Adrenal gland (tissue), 12 donors: ENCODE measurements around the gene KCNJ18. TPM values are rescaled to one million over a fixed set of nuclear protein-coding genes. Genes with fewer than 3 reads are reported as not detected.
"Not testable (repeated sequence)": the region's sequence is repeated elsewhere in the genome, so short reads cannot be mapped to it uniquely, and the experiment has no call there.

ENCODE experiments used
- DNase-seq, 7 donors: peaks; one replicate each; pipeline ENCODE4 v3.0.0-alpha.2; 2019 to 2020
- H3K27ac ChIP-seq, 5 donors: fragments of 200-600 bp; sonication (generic) in 4 of 5; 1 replicate in 3 of 5; 2 replicates in 2 of 5; pipeline versions ENCODE4 v1.5.1 to v1.8.0; 2016 to 2020; ENCODE audit warnings: mild to moderate bottlenecking in 1 of 5
- H3K27me3 ChIP-seq: fragments of 200-600 bp; 2 replicates; pipeline ENCODE4 v1.8.0; 2021
- H3K36me3 ChIP-seq, 2 donors: fragments of 200-600 bp; replicated peaks in 1 of 2; 1 replicate in 1 of 2; 2 replicates in 1 of 2; pipeline versions ENCODE4 v1.5.1 to v1.8.0; 2018 to 2022
- H3K4me1 ChIP-seq, 2 donors: fragments of 200-600 bp; replicated peaks in 1 of 2; 1 replicate in 1 of 2; 2 replicates in 1 of 2; pipeline versions ENCODE4 v1.5.1 to v1.8.0; 2018 to 2021
- H3K4me3 ChIP-seq, 4 donors: fragments of 200-600 bp; sonication (generic) in 3 of 4; one replicate each; pipeline ENCODE4 v1.5.1; 2016 to 2018
- H3K9me3 ChIP-seq, 3 donors: fragments of 200-600 bp; sonication (generic) in 1 of 3; replicated peaks in 1 of 3; 1 replicate in 2 of 3; 2 replicates in 1 of 3; pipeline versions ENCODE4 v1.5.1 to v1.8.0; 2016 to 2021
- CTCF ChIP-seq, 6 experiments: fragments of 450-650 bp in 4 of 6; fragments of 200-600 bp in 2 of 6; sonication (generic) in 1 of 6; IDR thresholded peaks; 1 replicate in 5 of 6; 2 replicates in 1 of 6; pipeline versions ENCODE4 v1.5.1 to v1.8.0; 2016 to 2021; ENCODE audit warnings: antibody characterized with exemption in 6 of 6, mild to moderate bottlenecking in 2 of 6, moderate library complexity in 1 of 6
- POLR2A ChIP-seq, 2 donors: fragments of 450-650 bp; IDR thresholded peaks; one replicate each; pipeline ENCODE4 v1.6.1; 2017; ENCODE audit warnings: antibody characterized with exemption in 2 of 2, mild to moderate bottlenecking in 2 of 2, moderate library complexity in 1 of 2
- WGBS, 4 donors: extraction: QIAGEN DNeasy Blood & Tissue Kit in 2 of 4; methylation state at CpG; one replicate each; pipeline versions ENCODE4 v1.1.5 to v1.1.7; 2013 to 2017; 5-methylcytosine and 5-hydroxymethylcytosine counted together
- intact Hi-C, 2 donors: fragments of 100-400 bp; cut with DNase I; formaldehyde crosslinking; loops; one replicate each; pipeline versions ENCODE4 v1.14.1 to v1.15.0; 2022 to 2023
- polyA plus RNA-seq, 3 donors: library from polyadenylated mRNA; stranded (reverse); fragments of 200-250 nt in 2 of 3; fragments of 350-450 nt in 1 of 3; fragmentation: Illumina TruSeq in 1 of 3; extraction: RNeasy Lipid Tissue Mini Kit (QIAGEN cat#74804) in 1 of 3; gene quantifications; one replicate each; pipeline ENCODE4 v1.2.3, GENCODE V29; 2013 to 2014
- total RNA-seq, 9 donors: library from RNA; depleted of rRNA in 4 of 9; stranded (reverse); fragments of >200 nt in 4 of 9; fragments of 120-200 nt in 1 of 9; fragmentation: NEBNext Ultra II Directional in 1 of 9; extraction: Animal tissue kit (Norgen Biotek cat#: 25700) in 1 of 9; gene quantifications; one replicate each; pipeline versions ENCODE4 v1.1.0 to v1.2.4, GENCODE V29; 2013 to 2023
- donor health status: healthy with polysubstance abuse.
- donor health status: Bipolar disorder and iron deficiency.
- donor health status: DM: yes; HTN: yes; CAD: no.
- donor health status: DM: no; HTN: no; CAD: no.
- donor health status: DM: no; HTN: no; CAD: no.
- donor health status: DM: yes; HTN: yes; CAD: no.

KCNJ18 gene
- total and polyA plus RNA-seq, 12 donors = not detected

DNA sequence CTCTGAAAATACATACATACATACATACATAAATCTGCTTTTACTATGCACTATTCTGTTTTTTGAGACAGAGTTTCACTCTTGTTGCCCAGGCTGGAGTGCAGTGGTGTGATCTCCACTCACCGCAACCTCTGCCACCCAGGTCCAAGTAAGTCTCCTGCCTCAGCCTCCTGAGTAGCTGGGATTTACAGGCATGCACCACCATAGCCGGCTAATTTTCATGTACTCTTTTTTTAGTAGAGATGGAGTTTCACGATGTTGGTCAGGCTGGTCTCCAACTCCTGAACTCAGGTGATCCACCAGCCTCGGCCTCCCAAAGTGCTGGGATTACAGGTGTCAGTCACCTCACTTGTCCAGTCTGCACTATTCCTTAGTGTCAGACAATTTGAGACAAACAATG lies 20.5 kb upstream of the KCNJ18 start:
- intact Hi-C loops, H3K27me3 ChIP-seq, H3K4me3 ChIP-seq, H3K36me3 ChIP-seq, DNase-seq, H3K27ac ChIP-seq, H3K9me3 ChIP-seq: not testable (repeated sequence)
- H3K4me1 ChIP-seq = peaks cover 9 to 10% of the 10 kb centered on the region in 2 donors
- 74 to 83% (median 78%) methylated on average over 4 of the region's 4 CpGs for WGBS, 4 donors

GRCh38 chr17:21673451-21674241 lies 18.7 kb upstream of the KCNJ18 start:
- H3K27me3 ChIP-seq, H3K36me3 ChIP-seq, DNase-seq, intact Hi-C loops, H3K4me3 ChIP-seq, H3K9me3 ChIP-seq, H3K27ac ChIP-seq, H3K4me1 ChIP-seq: not testable (repeated sequence)
- 85 to 88% (median 86%) methylated on average over 31 of the region's 31 CpGs for WGBS, 4 donors

DNA sequence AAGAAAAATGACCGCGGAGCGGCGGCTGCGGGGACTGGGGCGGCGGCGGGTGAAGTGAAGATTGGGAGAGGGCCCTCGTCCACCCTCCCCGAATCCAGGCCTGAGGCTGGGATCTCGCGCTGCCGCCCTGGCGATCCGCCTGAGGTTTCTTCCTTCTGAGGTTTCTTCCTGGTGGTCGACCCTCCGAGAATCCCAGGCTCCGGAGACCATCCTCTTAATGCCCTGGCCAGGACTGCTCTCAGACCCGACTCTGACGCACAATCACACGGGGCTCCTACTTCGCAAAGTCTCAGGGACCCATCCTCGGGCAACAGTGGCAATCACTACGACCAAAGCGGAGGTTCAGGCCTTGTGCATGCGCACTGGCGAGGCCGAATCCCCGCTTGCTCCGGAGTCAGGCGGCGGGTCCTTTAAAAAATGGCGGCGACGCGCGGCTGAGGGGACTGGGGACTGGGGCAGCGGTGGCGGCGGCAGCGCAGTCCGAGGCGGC lies 18.0 kb upstream of the KCNJ18 start:
- TF ChIP-seq POLR2A (IDR thresholded peaks at IDR 0.05) (no peak), CTCF (IDR thresholded peaks at IDR 0.05) (no peak)
- Histone ChIP-seq H3K36me3 (no peaks in the 10 kb centered on the region), H3K9me3 (no peaks in the 10 kb centered on the region), H3K27me3 (no peaks in the 10 kb centered on the region), H3K27ac (no peak overlapping the region), H3K4me1 (no peaks in the 10 kb centered on the region), H3K4me3 (no peak overlapping the region)
- no peak for DNase-seq
- intact Hi-C loops = no loop called here
- WGBS, 4 donors = 85 to 91% (median 88%) methylated on average over 43 of the region's 43 CpGs

- peak in 1 of 7 donors; percentile 47 for DNase-seq
- intact Hi-C loops, H3K4me1 ChIP-seq, H3K27me3 ChIP-seq, H3K27ac ChIP-seq, H3K36me3 ChIP-seq, H3K4me3 ChIP-seq, H3K9me3 ChIP-seq: not testable (repeated sequence)
- WGBS, 4 donors = 73 to 81% (median 78%) methylated on average over 16 to 17 of the region's 17 CpGs
These were observed 17.2 kb upstream of the KCNJ18 start for GRCh38 chr17:21674891-21675738.

GRCh38 chr17:21675739-21676130 lies 16.6 kb upstream of the KCNJ18 start:
- not testable (repeated sequence) for H3K27ac ChIP-seq, H3K4me3 ChIP-seq

GRCh38 chr17:21676281-21677111 lies 15.8 kb upstream of the KCNJ18 start:
- intact Hi-C loops = no loop called here
- DNase-seq = peak in 1 of 7 donors; percentile 23
- no peak overlapping the region for H3K4me3 ChIP-seq
- no peak for TF ChIP-seq POLR2A (IDR thresholded peaks at IDR 0.05)
- TF ChIP-seq CTCF (IDR thresholded peaks at IDR 0.05) = no peak
- no peaks in the 10 kb centered on the region for H3K4me1 ChIP-seq
- WGBS, 4 donors = 78 to 84% (median 80%) methylated on average over 30 of the region's 30 CpGs
- H3K36me3 ChIP-seq = no peaks in the 10 kb centered on the region
- H3K27me3 ChIP-seq = no peaks in the 10 kb centered on the region
- no peaks in the 10 kb centered on the region for H3K9me3 ChIP-seq
- no peak overlapping the region for H3K27ac ChIP-seq

More at GRCh38 chr17:21675739-21676130, 16.6 kb upstream of the KCNJ18 start:
- H3K36me3 ChIP-seq, H3K27me3 ChIP-seq, H3K4me1 ChIP-seq, intact Hi-C loops, H3K9me3 ChIP-seq: not testable (repeated sequence)
- DNase-seq = peak in 1 of 7 donors; percentile 41
- WGBS, 4 donors = 41 to 70% (median 60%) methylated on average over 2 to 3 of the region's 3 CpGs
